Astrocyte (in vitro differentiated cells and primary cell): ENCODE measurements around the gene NCDN. TPM values are rescaled to one million over a fixed set of nuclear protein-coding genes. Genes with fewer than 3 reads are reported as not detected.

Experiments used
- DNase-seq: peaks from one replicate; pipeline ENCODE4 v3.0.0-alpha.2; 2010; ENCODE audit warnings: low read depth
- FAIRE-seq: peaks from 2 replicates; lab custom pipeline; 2011; peaks lifted over from hg19 to GRCh38; lab: Jason Lieb, UNC
- H2AFZ ChIP-seq: 2 replicates; pipeline ENCODE4 v1.6.0; 2012; ENCODE audit warnings: low read depth, low read length, inconsistent platforms
- H3K27ac ChIP-seq: 2 replicates; pipeline ENCODE4 v1.5.1; 2011; ENCODE audit warnings: low read depth, low read length, inconsistent platforms
- H3K27me3 ChIP-seq: 2 replicates; pipeline ENCODE4 v1.6.0; 2011; ENCODE audit warnings: low read length, inconsistent platforms; ENCODE audit not compliant: insufficient read depth
- H3K36me3 ChIP-seq: 2 replicates; pipeline ENCODE4 v1.5.1; 2011; ENCODE audit warnings: low read length, inconsistent platforms; ENCODE audit not compliant: insufficient read depth
- H3K4me1 ChIP-seq: 2 replicates; pipeline ENCODE4 v1.5.1; 2011; ENCODE audit warnings: low read length, inconsistent platforms; ENCODE audit not compliant: insufficient read depth
- H3K4me2 ChIP-seq: 2 replicates; pipeline ENCODE4 v1.6.0; 2012; ENCODE audit warnings: low read length, inconsistent platforms
- H3K4me3 ChIP-seq: 2 replicates; pipeline ENCODE4 v1.5.1; 2011; ENCODE audit warnings: low read depth, mild to moderate bottlenecking, low read length, inconsistent platforms; ENCODE audit not compliant: insufficient read depth
- H3K79me2 ChIP-seq: 2 replicates; pipeline ENCODE4 v1.6.0; 2012; ENCODE audit warnings: mild to moderate bottlenecking, low read length, inconsistent platforms; ENCODE audit not compliant: insufficient read depth
- H3K9ac ChIP-seq: 2 replicates; pipeline ENCODE4 v1.6.0; 2012; ENCODE audit warnings: mild to moderate bottlenecking, low read length, inconsistent platforms
- H3K9me3 ChIP-seq: 2 replicates; pipeline ENCODE4 v1.5.1; 2012; ENCODE audit warnings: low read depth, mild to moderate bottlenecking, low read length, inconsistent platforms; ENCODE audit not compliant: insufficient read depth
- H4K20me1 ChIP-seq: 2 replicates; pipeline ENCODE4 v1.6.0; 2012; ENCODE audit warnings: low read length, inconsistent platforms; ENCODE audit not compliant: insufficient read depth
- H3K27ac Mint-ChIP-seq: one replicate; pipeline ENCODE4 v1.8.0; 2021; ENCODE audit warnings: mild to moderate bottlenecking, mixed read lengths; ENCODE audit not compliant: unreplicated experiment
- H3K27me3 Mint-ChIP-seq: one replicate; pipeline ENCODE4 v1.8.0; 2021; ENCODE audit warnings: low read depth, mixed read lengths; ENCODE audit not compliant: unreplicated experiment
- H3K36me3 Mint-ChIP-seq: one replicate; pipeline ENCODE4 v1.8.0; 2021; ENCODE audit warnings: low read depth, mixed read lengths; ENCODE audit not compliant: unreplicated experiment
- H3K4me1 Mint-ChIP-seq: one replicate; pipeline ENCODE4 v1.8.0; 2021; ENCODE audit warnings: low read depth, mixed read lengths; ENCODE audit not compliant: unreplicated experiment
- H3K4me3 Mint-ChIP-seq: one replicate; pipeline ENCODE4 v1.8.0; 2021; ENCODE audit warnings: mild to moderate bottlenecking, moderate library complexity, mixed read lengths; ENCODE audit not compliant: unreplicated experiment
- H3K9me3 Mint-ChIP-seq: one replicate; pipeline ENCODE4 v1.8.0; 2021; ENCODE audit warnings: mild to moderate bottlenecking, mixed read lengths; ENCODE audit not compliant: unreplicated experiment
- EZH2 ChIP-seq: IDR thresholded peaks from 2 replicates; pipeline ENCODE4 v1.6.1; 2012; ENCODE audit warnings: mild to moderate bottlenecking, low read length, inconsistent platforms; ENCODE audit not compliant: insufficient read depth
- total RNA-seq: library from RNA; stranded (reverse); gene quantifications from 2 replicates; pipeline ENCODE4 v1.2.1, GENCODE V29; 2021
- TF ChIP-seq, protein P1 (sequence below): IDR thresholded peaks from 2 replicates; pipeline ENCODE4 v1.5.1; 2011; ENCODE audit warnings: low read depth, mild to moderate bottlenecking, inconsistent platforms, low read length, moderate library complexity; ENCODE audit not compliant: insufficient read depth

The NCDN gene
- total RNA-seq, 1 donor from 2014 or later: 42.1 TPM

DNA sequence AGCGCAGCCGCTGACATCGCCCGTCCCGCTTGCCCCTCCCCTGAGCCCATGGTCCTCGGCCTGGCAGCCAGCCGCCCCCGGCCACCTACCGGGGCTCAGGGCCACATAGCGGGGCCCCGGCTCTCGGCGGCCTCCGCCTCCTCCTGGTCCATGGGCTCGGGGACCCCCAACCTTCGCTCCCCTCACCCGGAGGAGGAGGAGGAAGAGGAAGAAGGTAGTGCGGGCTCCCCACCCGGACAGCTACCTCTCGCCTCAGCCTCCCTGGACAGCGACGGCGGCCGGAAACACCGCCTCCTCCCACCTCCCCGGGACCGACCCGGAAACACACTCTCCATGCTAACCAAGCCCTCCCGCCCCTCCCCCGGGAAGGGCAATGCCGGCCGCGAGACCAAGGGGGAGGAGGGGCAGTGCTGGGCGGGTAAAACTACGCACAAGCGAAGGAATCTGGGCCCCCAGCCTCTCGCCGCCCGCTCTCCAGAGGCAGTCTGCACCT lies 435 bp upstream of the NCDN start, which contains the start of gene KIAA0319L:
TSS of gene KIAA0319L (minus strand) at position 286 of the 493 bp plus-strand sequence. CDS start 2,912 bp downstream, outside the sequence.
- FAIRE-seq (no peak), DNase-seq (peak; percentile 29)
- Histone ChIP-seq H3K79me2 (peaks cover 68% of the 10 kb centered on the region), H3K27me3 (no peaks in the 10 kb centered on the region), H3K4me1 (peaks cover 36% of the 10 kb centered on the region), H3K36me3 (peaks cover 3% of the 10 kb centered on the region), H2AFZ (peak within 1 kb of the TSS; percentile 98), H3K9ac (peak within 1 kb of the TSS; percentile 91), H4K20me1 (peaks cover 64% of the 10 kb centered on the region), H3K9me3 (no peaks in the 10 kb centered on the region), H3K4me2 (peak within 1 kb of the TSS; percentile 88), H3K4me3 (peak within 1 kb of the TSS; percentile 85), H3K27ac (peak within 1 kb of the TSS; percentile 95)
- Mint-ChIP-seq H3K9me3 (no peaks in the 10 kb centered on the region), H3K4me1 (peaks cover 26% of the 10 kb centered on the region), H3K4me3 (peak within 1 kb of the TSS; percentile 92), H3K36me3 (peaks cover 9% of the 10 kb centered on the region), H3K27me3 (no peaks in the 10 kb centered on the region), H3K27ac (peak within 1 kb of the TSS; percentile 95)
- TF ChIP-seq EZH2: no peak

DNA sequence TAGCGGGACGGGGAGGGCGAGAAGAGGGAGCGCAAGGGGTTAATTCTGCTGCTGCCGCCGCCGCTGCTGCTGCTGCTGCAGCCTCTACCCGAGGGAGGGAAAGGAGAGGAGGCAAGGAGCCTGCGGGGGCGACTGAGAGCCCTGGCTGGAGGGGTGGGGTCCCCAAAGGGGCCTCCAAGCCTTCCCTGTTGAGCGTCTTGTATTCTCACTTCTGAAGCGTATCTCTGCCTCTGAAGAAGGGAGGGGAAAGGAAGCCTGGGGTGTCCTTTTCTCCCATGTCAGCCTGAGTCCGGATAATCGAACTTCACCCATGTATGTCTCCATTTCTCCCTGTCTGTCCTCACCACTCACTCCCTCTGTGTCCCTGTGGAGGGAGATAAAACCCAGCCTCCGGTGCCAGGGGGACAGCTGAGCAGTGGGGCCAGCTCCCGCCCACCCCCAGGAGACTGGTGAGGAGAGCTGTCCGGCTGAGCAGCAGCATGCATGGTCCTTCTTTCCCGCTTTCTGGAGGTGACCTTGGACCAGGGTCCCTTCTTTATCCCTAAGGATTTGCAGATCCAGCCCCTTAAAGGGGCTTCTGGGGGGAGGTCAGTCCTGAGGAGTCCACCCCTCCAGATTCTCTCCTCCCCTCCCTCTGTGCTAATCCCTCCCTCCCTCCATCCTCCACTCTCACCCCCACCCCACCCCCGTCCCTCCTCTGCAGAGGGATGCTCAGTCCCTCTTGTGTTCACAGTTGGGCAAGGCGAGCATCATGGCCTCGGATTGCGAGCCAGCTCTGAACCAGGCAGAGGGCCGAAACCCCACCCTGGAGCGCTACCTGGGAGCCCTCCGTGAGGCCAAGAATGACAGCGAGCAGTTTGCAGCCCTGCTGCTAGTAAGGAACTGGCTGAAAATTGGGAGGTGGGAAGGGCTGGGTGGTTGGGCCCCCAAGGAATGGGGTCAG lies 1.0 kb downstream of the NCDN start:
- peaks cover 26% of the 10 kb centered on the region for H3K4me1 Mint-ChIP-seq
- no peak for FAIRE-seq
- peak overlapping the region; percentile 95 for H3K27ac Mint-ChIP-seq
- H4K20me1 ChIP-seq: peaks cover 78% of the 10 kb centered on the region
- peak overlapping the region; percentile 91 for H3K9ac ChIP-seq
- peaks cover 72% of the 10 kb centered on the region for H3K79me2 ChIP-seq
- peak overlapping the region; percentile 85 for H3K4me3 ChIP-seq
- H3K27me3 ChIP-seq: no peaks in the 10 kb centered on the region
- H3K9me3 Mint-ChIP-seq: no peaks in the 10 kb centered on the region
- peaks cover 36% of the 10 kb centered on the region for H3K4me1 ChIP-seq
- peak overlapping the region; percentile 95 for H3K27ac ChIP-seq
- H2AFZ ChIP-seq: peak overlapping the region; percentile 5
- H3K36me3 ChIP-seq: peaks cover 8% of the 10 kb centered on the region
- H3K4me3 Mint-ChIP-seq: peak overlapping the region; percentile 92
- H3K4me2 ChIP-seq: peak overlapping the region; percentile 88
- DNase-seq: no peak
- no peaks in the 10 kb centered on the region for H3K27me3 Mint-ChIP-seq
- H3K9me3 ChIP-seq: no peaks in the 10 kb centered on the region
- no peak for TF ChIP-seq EZH2
- TF ChIP-seq, protein P1, sequence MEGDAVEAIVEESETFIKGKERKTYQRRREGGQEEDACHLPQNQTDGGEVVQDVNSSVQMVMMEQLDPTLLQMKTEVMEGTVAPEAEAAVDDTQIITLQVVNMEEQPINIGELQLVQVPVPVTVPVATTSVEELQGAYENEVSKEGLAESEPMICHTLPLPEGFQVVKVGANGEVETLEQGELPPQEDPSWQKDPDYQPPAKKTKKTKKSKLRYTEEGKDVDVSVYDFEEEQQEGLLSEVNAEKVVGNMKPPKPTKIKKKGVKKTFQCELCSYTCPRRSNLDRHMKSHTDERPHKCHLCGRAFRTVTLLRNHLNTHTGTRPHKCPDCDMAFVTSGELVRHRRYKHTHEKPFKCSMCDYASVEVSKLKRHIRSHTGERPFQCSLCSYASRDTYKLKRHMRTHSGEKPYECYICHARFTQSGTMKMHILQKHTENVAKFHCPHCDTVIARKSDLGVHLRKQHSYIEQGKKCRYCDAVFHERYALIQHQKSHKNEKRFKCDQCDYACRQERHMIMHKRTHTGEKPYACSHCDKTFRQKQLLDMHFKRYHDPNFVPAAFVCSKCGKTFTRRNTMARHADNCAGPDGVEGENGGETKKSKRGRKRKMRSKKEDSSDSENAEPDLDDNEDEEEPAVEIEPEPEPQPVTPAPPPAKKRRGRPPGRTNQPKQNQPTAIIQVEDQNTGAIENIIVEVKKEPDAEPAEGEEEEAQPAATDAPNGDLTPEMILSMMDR: no peak
- H3K36me3 Mint-ChIP-seq: peaks cover 7% of the 10 kb centered on the region

DNA sequence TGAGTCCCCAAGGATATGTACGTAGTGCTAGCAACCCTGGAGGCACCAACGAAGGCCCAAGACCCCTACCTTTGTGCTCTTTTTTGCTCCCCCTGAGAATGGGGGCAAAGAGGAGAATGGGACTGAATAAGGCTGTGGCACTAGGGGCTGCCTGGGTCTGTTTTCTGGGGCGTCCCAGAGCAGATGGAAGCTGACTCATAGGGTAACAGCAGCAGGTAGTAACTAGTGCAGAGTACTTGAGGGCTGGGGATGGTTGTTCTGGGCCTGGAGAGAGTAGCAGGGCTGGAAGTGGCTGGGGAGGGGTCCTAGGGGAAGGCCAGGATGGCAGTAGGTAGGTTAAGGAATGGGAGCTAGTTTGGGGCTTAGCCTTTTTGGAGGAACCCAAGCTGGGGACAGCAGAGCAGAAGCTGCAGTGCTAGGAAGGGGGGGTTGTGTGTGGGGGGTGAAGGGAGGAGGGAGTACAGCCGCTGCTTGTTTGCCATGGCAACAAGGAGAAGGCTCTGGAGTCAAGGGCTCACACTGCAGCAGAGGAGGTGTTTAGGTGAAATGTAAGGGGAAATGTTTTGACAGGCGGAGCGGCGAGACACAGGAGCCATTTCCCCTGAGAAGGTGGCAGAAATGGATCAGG lies 1.8 kb downstream of the NCDN start:
- Mint-ChIP-seq H3K36me3 (peaks cover 7% of the 10 kb centered on the region), H3K27me3 (no peaks in the 10 kb centered on the region), H3K9me3 (no peaks in the 10 kb centered on the region), H3K27ac (no peak overlapping the region), H3K4me3 (peak overlapping the region; percentile 92), H3K4me1 (peaks cover 24% of the 10 kb centered on the region)
- FAIRE-seq: no peak
- TF ChIP-seq EZH2: no peak
- TF ChIP-seq, protein P1: no peak
- Histone ChIP-seq H3K27ac (no peak overlapping the region), H3K36me3 (peaks cover 8% of the 10 kb centered on the region), H3K4me1 (peaks cover 36% of the 10 kb centered on the region), H3K9me3 (no peaks in the 10 kb centered on the region), H4K20me1 (peaks cover 80% of the 10 kb centered on the region), H3K4me2 (peak overlapping the region; percentile 88), H3K9ac (peak overlapping the region; percentile 91), H3K79me2 (peaks cover 64% of the 10 kb centered on the region), H3K4me3 (no peak overlapping the region), H2AFZ (no peak overlapping the region), H3K27me3 (no peaks in the 10 kb centered on the region)
- no peak for DNase-seq
